ENCODE data around the gene S100A13.

GRCh38 chr1:153651771-153652170 is 24.5 kb upstream of the S100A13 start:
- TF ChIP-seq CTCF (IDR thresholded peaks at IDR 0.05; ENCODE audit: borderline replicate concordance, extremely low read depth, low read length, poor library complexity, severe bottlenecking) (no peak), EZH2 (IDR thresholded peaks at IDR 0.05; ENCODE audit: borderline replicate concordance, low read depth, low read length, severe bottlenecking) (no peak)
